H1 (cell line): ENCODE measurements around the gene TSHZ2. TPM values are rescaled to one million over a fixed set of nuclear protein-coding genes. Genes with fewer than 3 reads are reported as not detected.

Experiments used
- CTCF ChIA-PET: fragments of 300-600 bp; sonication (Branson Sonifier 250); formaldehyde crosslinking; loops from one replicate; lab custom pipeline; 2021; ENCODE audit not compliant: partially characterized antibody; lab: Charles Lee
- POLR2A ChIA-PET: fragments of 300-600 bp; sonication (Branson Sonifier 250); formaldehyde crosslinking; loops from one replicate; lab custom pipeline; 2021; ENCODE audit warnings: inconsistent platforms; ENCODE audit not compliant: partially characterized antibody; lab: Charles Lee
- DNase-seq, 2 experiments: peaks; one replicate each; pipeline versions ENCODE4 v3.0.0 to v3.0.0-alpha.2; 2010 to 2022; ENCODE audit warnings: low spot score in 2 of 2, low read depth in 1 of 2, mixed read lengths in 1 of 2
- FAIRE-seq: peaks from 2 replicates; lab custom pipeline; 2011; peaks lifted over from hg19 to GRCh38; lab: Jason Lieb, UNC
- H2AFZ ChIP-seq: 2 replicates; pipeline ENCODE4 v1.8.1; 2012; ENCODE audit warnings: low read length, inconsistent platforms
- H2AK5ac ChIP-seq: 2 replicates; pipeline ENCODE4 v1.6.1; 2013; ENCODE audit warnings: low read depth, low read length
- H2BK120ac ChIP-seq: replicated peaks from 2 replicates; pipeline ENCODE3; 2013; ENCODE audit warnings: low read depth, low read length, inconsistent platforms
- H2BK12ac ChIP-seq: 2 replicates; pipeline ENCODE4 v1.6.1; 2013; ENCODE audit warnings: low read depth, low read length
- H2BK15ac ChIP-seq: 2 replicates; pipeline ENCODE4 v1.6.1; 2013; ENCODE audit warnings: low read length
- H2BK20ac ChIP-seq: 2 replicates; pipeline ENCODE4 v1.6.1; 2013; ENCODE audit warnings: low read length
- H2BK5ac ChIP-seq: 2 replicates; pipeline ENCODE4 v1.6.1; 2013; ENCODE audit warnings: low read depth, low read length
- H3K14ac ChIP-seq: 2 replicates; pipeline ENCODE4 v1.6.1; 2013; ENCODE audit warnings: inconsistent platforms; ENCODE audit not compliant: insufficient read length
- H3K18ac ChIP-seq: 2 replicates; pipeline ENCODE4 v1.6.1; 2013; ENCODE audit warnings: low read length; ENCODE audit errors: extremely low read depth
- H3K23ac ChIP-seq: 2 replicates; pipeline ENCODE4 v1.6.1; 2013; ENCODE audit warnings: inconsistent platforms; ENCODE audit not compliant: insufficient read length
- H3K23me2 ChIP-seq: 2 replicates; pipeline ENCODE4 v1.6.1; 2013; ENCODE audit warnings: low read depth, low read length
- H3K27ac ChIP-seq: 2 replicates; pipeline ENCODE4 v1.6.1; 2011; ENCODE audit warnings: low read depth, low read length, inconsistent platforms
- H3K27me3 ChIP-seq, 4 experiments: replicated peaks in 1 of 4; 1 replicate in 1 of 4; 2 replicates in 3 of 4; pipeline versions ENCODE4 v1.6.1 to v1.8.1; 2011 to 2013; ENCODE audit warnings: low read length in 3 of 4, mild to moderate bottlenecking in 3 of 4, inconsistent platforms in 2 of 4, mixed read lengths in 2 of 4, moderate library complexity in 1 of 4; ENCODE audit not compliant: control insufficient read depth in 3 of 4, insufficient read depth in 3 of 4; ENCODE audit errors: extremely low read depth in 1 of 4
- H3K36me3 ChIP-seq, 4 experiments: 2 replicates each; pipeline versions ENCODE4 v1.6.1 to v1.8.1; 2011 to 2013; ENCODE audit warnings: mild to moderate bottlenecking in 4 of 4, low read length in 3 of 4, moderate library complexity in 2 of 4, control low read depth in 1 of 4, inconsistent platforms in 1 of 4; ENCODE audit not compliant: insufficient read depth in 4 of 4, control insufficient read depth in 2 of 4
- H3K4ac ChIP-seq: replicated peaks from 2 replicates; pipeline ENCODE3; 2013; ENCODE audit warnings: low read length, low read depth, mixed read lengths, inconsistent platforms; ENCODE audit not compliant: insufficient read length
- H3K4me1 ChIP-seq, 4 experiments: replicated peaks in 1 of 4; 1 replicate in 1 of 4; 2 replicates in 3 of 4; pipeline versions ENCODE4 v1.6.1 to v1.8.1; 2011 to 2013; ENCODE audit warnings: low read length in 3 of 4, inconsistent platforms in 2 of 4, mixed read lengths in 1 of 4; ENCODE audit not compliant: insufficient read depth in 4 of 4, control insufficient read depth in 3 of 4
- H3K4me2 ChIP-seq, 2 experiments: 2 replicates each; pipeline versions ENCODE4 v1.6.1 to v1.8.1; 2011 to 2013; ENCODE audit warnings: low read depth in 2 of 2, low read length in 2 of 2, control low read depth in 1 of 2, inconsistent platforms in 1 of 2, mild to moderate bottlenecking in 1 of 2; ENCODE audit not compliant: insufficient read depth in 1 of 2
- H3K4me3 ChIP-seq, 4 experiments: fragments of 200-600, 300-600 bp in 1 of 4; sonication (generic), shearing (Covaris generic), sonication (Bioruptor Twin) in 1 of 4; 2 replicates each; pipeline versions ENCODE4 v1.5.1 to v1.8.1; 2011 to 2016; ENCODE audit warnings: low read length in 4 of 4, low read depth in 3 of 4, control low read depth in 2 of 4, inconsistent platforms in 2 of 4, mild to moderate bottlenecking in 2 of 4, mixed read lengths in 1 of 4, moderate library complexity in 1 of 4; ENCODE audit not compliant: insufficient read depth in 2 of 4; ENCODE audit errors: extremely low read depth in 1 of 4
- H3K56ac ChIP-seq: replicated peaks from 2 replicates; pipeline ENCODE3; 2013; ENCODE audit warnings: low read depth, mild to moderate bottlenecking, mixed read lengths, low read length, inconsistent platforms; ENCODE audit not compliant: insufficient read length
- H3K79me1 ChIP-seq: 2 replicates; pipeline ENCODE4 v1.6.1; 2013; ENCODE audit warnings: low read depth, low read length, control low read depth
- H3K79me2 ChIP-seq, 2 experiments: 2 replicates each; pipeline versions ENCODE4 v1.6.1 to v1.8.1; 2012 to 2013; ENCODE audit warnings: low read length in 2 of 2, mild to moderate bottlenecking in 2 of 2, inconsistent platforms in 1 of 2; ENCODE audit not compliant: insufficient read depth in 2 of 2, control insufficient read depth in 1 of 2
- H3K9ac ChIP-seq, 4 experiments: replicated peaks in 1 of 4; 1 replicate in 1 of 4; 2 replicates in 3 of 4; pipeline versions ENCODE4 v1.6.1 to v1.8.1; 2011 to 2013; ENCODE audit warnings: low read depth in 3 of 4, low read length in 3 of 4, control low read depth in 2 of 4, mild to moderate bottlenecking in 2 of 4, moderate library complexity in 2 of 4, inconsistent platforms in 1 of 4; ENCODE audit errors: extremely low read depth in 1 of 4
- H3K9me3 ChIP-seq, 2 experiments: 2 replicates each; pipeline versions ENCODE4 v1.6.1 to v1.8.1; 2012 to 2013; ENCODE audit warnings: mild to moderate bottlenecking in 2 of 2, moderate library complexity in 2 of 2, control low read depth in 1 of 2, inconsistent platforms in 1 of 2, low read depth in 1 of 2, low read length in 1 of 2, mixed read lengths in 1 of 2; ENCODE audit not compliant: insufficient read depth in 2 of 2
- H4K20me1 ChIP-seq, 2 experiments: replicated peaks in 1 of 2; 2 replicates each; pipeline versions ENCODE3 to v1.8.1; 2011 to 2013; ENCODE audit warnings: inconsistent platforms in 2 of 2, low read length in 2 of 2, mild to moderate bottlenecking in 1 of 2; ENCODE audit not compliant: insufficient read depth in 2 of 2, control insufficient read depth in 1 of 2
- H4K5ac ChIP-seq: 2 replicates; pipeline ENCODE4 v1.6.1; 2013; ENCODE audit warnings: low read length, low read depth, mixed read lengths, inconsistent platforms; ENCODE audit not compliant: insufficient read length
- H4K8ac ChIP-seq: 2 replicates; pipeline ENCODE4 v1.8.0; 2013; ENCODE audit warnings: mild to moderate bottlenecking, moderate library complexity, low read length, inconsistent platforms; ENCODE audit not compliant: insufficient read depth; ENCODE audit errors: extremely low read depth
- H4K91ac ChIP-seq: replicated peaks from 2 replicates; pipeline ENCODE3; 2013; ENCODE audit warnings: low read length, mixed read lengths, inconsistent platforms; ENCODE audit not compliant: insufficient read length
- EGR1 ChIP-seq: IDR thresholded peaks from 2 replicates; pipeline ENCODE4 v1.6.1; 2011; ENCODE audit warnings: low read depth, low read length, borderline replicate concordance
- SIRT6 ChIP-seq: IDR thresholded peaks from one replicate; pipeline ENCODE4 v1.7.1; 2012; ENCODE audit warnings: low read length, inconsistent platforms
- WGBS, 2 experiments: shearing (Covaris generic) in 1 of 2; methylation state at CpG; one replicate each; pipeline versions ENCODE4 v1.1.6 to v1.1.7; 2013 to 2015; ENCODE audit warnings: low lambda C conversion rate in 2 of 2, mixed read lengths in 2 of 2, inconsistent platforms in 1 of 2, low coverage in 1 of 2, missing lambda C conversion rate in 1 of 2; ENCODE audit not compliant: insufficient replicate concordance in 2 of 2, insufficient coverage in 1 of 2, insufficient read length in 1 of 2; ENCODE audit errors: extremely low coverage in 1 of 2, missing lambda C conversion rate in 1 of 2; 5-methylcytosine and 5-hydroxymethylcytosine counted together
- polyA plus RNA-seq, 7 experiments: library from polyadenylated mRNA; depleted of rRNA in 3 of 7; stranded (reverse) in 5 of 7; unstranded in 2 of 7; fragments of >200 nt in 5 of 7; fragments of 200-250 nt in 2 of 7; gene quantifications; 1 replicate in 5 of 7; 2 replicates in 1 of 7; 4 replicates in 1 of 7; pipeline versions ENCODE4 v1.2.1 to v1.2.3, GENCODE V29; 2011 to 2013; ENCODE audit warnings: missing spikeins in 2 of 7, mixed read lengths in 2 of 7
- total RNA-seq: library from RNA; stranded (reverse); fragmentation: NEBNext Ultra II Directional; extraction: Animal tissue kit (Norgen Biotek cat#: 25700); gene quantifications from 2 replicates; pipeline ENCODE4 v1.2.1, GENCODE V29; 2021

The TSHZ2 gene
- total and polyA plus RNA-seq, 2 of the 8 experiments (the other 6 are each of a cell fraction or from before 2014, with no cell fraction given) = 0.14 to 0.30 TPM

DNA sequence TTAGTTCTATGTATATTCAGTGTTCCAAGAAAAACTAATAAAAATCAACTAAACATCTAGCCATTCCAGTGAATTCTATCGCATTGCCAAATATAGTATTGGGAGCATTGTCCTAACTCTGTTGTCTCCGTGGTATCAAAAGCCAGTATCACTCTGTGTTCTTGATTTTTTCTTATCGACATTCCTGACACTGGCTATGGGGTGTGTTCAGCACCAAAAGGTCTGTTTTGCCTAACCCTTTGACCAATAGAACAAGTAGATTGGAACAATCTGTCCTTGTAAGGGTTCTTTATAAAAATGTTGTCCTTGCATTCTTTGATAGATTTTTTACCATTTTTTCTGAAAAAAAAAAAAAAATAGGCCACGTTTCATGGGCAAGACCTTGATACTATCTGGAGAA is 161.5 kb downstream of the TSHZ2 start:
- no peak overlapping the region for H2AK5ac ChIP-seq
- no peak overlapping the region for H4K5ac ChIP-seq
- 86% methylated on average over 4 of the region's 4 CpGs; no CpG with 5 or more reads in 1 of the 2 experiments for WGBS, 2 experiments
- H3K23ac ChIP-seq = no peak overlapping the region
- no peak overlapping the region for H3K4me3 ChIP-seq
- ChIA-PET CTCF (interaction anchor here (0.7 kb wide), 1 partner anchor 14 kb away, joined by 3 read pairs; no protein-coding TSS in a partner anchor), POLR2A (no interaction called here)
- H3K79me1 ChIP-seq = no peaks in the 10 kb centered on the region
- no peaks in the 10 kb centered on the region for H3K27me3 ChIP-seq
- FAIRE-seq (no peak), DNase-seq (no peak)
- no peak overlapping the region for H3K4ac ChIP-seq
- H4K20me1 ChIP-seq = no peaks in the 10 kb centered on the region
- H4K8ac ChIP-seq = no peak overlapping the region
- no peaks in the 10 kb centered on the region for H3K9me3 ChIP-seq
- no peak overlapping the region for H2BK5ac ChIP-seq
- H2BK20ac ChIP-seq = no peak overlapping the region
- H3K27ac ChIP-seq = no peak overlapping the region
- H2BK15ac ChIP-seq = no peak overlapping the region
- no peak overlapping the region for H3K56ac ChIP-seq
- no peak overlapping the region for H3K18ac ChIP-seq
- H2AFZ ChIP-seq = no peak overlapping the region
- no peaks in the 10 kb centered on the region for H3K79me2 ChIP-seq
- H3K4me1 ChIP-seq = peaks cover 0 to 2% (median 0%) of the 10 kb centered on the region in 4 experiments; a peak in 2 of 7 replicates
- H3K9ac ChIP-seq = no peak overlapping the region
- H3K4me2 ChIP-seq = no peak overlapping the region
- no peak overlapping the region for H4K91ac ChIP-seq
- no peak overlapping the region for H3K14ac ChIP-seq
- no peak overlapping the region for H2BK120ac ChIP-seq
- H3K36me3 ChIP-seq = no peaks in the 10 kb centered on the region
- H2BK12ac ChIP-seq = no peak overlapping the region
- TF ChIP-seq SIRT6 (no peak), EGR1 (no peak)
- peaks cover 2% of the 10 kb centered on the region; the same call in 1 of the 2 replicates for H3K23me2 ChIP-seq
